ENCODE measurements around the gene PNPLA7. TPM values are rescaled to one million over a fixed set of nuclear protein-coding genes. Genes with fewer than 3 reads are reported as not detected.

The PNPLA7 gene
- total RNA-seq, 1 experiment from 2014 or later: 1.3 TPM

DNA sequence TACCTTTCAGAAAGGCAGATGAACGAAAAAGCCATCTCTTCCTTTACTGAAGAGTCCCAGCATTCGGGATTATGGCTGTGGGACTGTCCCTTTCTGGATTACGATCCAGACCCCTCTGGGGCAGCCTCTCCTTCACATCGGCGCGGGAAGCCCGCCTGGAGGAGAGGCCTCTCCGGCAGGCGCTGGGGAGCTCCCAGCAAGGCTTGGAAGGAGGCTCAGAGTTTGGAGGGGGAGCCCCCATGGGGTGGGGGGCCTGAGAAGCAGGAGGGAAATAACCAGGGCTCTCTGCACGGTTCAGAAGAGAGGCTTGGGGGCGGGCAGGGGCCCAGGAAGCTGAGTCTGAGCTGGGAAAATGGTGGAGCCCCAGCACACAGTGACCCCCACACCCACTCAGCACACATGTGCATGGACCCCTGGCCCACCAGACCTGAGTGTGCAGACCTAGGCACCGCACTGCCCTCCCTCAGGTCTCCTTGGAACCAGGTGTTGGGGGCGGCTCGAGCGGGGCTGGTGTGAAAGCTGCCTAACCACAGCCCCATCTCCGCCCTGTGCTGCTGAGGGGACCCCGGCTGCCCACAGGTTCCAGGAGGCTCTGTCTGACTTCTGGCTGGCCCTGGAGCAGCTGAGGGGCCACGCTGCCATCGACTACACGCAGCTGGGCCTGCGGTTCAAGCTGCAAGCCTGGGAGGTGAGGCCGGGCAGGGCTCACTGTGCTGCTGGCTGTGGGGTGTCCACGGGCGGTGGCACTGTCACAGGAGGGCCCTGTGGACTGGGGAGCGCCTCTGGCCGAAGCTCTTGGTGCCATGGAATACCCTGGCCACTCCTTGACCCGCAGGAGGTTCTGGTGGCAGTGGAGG lies 122.5 kb downstream of the PNPLA7 start:
- H3K27me3 Mint-ChIP-seq (ENCODE audit: low read depth): no peaks in the 10 kb centered on the region; the same call in 1 of the 2 replicates
- TF ChIP-seq ZNF138 (CRISPR knock-in tag; conservative IDR thresholded peaks at IDR 0.05): no peak
- TF ChIP-seq, protein P1, sequence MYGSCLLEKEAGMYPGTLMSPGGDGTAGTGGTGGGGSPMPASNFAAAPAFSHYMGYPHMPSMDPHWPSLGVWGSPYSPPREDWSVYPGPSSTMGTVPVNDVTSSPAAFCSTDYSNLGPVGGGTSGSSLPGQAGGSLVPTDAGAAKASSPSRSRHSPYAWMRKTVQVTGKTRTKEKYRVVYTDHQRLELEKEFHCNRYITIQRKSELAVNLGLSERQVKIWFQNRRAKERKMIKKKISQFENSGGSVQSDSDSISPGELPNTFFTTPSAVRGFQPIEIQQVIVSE (CRISPR knock-in tag; IDR thresholded peaks at IDR 0.05; ENCODE audit: borderline replicate concordance): no peak
- TF ChIP-seq NFE2L1 (CRISPR knock-in tag; IDR thresholded peaks at IDR 0.05): no peak
- no peak for TF ChIP-seq ZBTB21 (CRISPR knock-in tag; IDR thresholded peaks at IDR 0.05; ENCODE audit: borderline replicate concordance)
- TF ChIP-seq ZNF416 (CRISPR knock-in tag; IDR thresholded peaks at IDR 0.05): no peak
- TF ChIP-seq, protein P2, sequence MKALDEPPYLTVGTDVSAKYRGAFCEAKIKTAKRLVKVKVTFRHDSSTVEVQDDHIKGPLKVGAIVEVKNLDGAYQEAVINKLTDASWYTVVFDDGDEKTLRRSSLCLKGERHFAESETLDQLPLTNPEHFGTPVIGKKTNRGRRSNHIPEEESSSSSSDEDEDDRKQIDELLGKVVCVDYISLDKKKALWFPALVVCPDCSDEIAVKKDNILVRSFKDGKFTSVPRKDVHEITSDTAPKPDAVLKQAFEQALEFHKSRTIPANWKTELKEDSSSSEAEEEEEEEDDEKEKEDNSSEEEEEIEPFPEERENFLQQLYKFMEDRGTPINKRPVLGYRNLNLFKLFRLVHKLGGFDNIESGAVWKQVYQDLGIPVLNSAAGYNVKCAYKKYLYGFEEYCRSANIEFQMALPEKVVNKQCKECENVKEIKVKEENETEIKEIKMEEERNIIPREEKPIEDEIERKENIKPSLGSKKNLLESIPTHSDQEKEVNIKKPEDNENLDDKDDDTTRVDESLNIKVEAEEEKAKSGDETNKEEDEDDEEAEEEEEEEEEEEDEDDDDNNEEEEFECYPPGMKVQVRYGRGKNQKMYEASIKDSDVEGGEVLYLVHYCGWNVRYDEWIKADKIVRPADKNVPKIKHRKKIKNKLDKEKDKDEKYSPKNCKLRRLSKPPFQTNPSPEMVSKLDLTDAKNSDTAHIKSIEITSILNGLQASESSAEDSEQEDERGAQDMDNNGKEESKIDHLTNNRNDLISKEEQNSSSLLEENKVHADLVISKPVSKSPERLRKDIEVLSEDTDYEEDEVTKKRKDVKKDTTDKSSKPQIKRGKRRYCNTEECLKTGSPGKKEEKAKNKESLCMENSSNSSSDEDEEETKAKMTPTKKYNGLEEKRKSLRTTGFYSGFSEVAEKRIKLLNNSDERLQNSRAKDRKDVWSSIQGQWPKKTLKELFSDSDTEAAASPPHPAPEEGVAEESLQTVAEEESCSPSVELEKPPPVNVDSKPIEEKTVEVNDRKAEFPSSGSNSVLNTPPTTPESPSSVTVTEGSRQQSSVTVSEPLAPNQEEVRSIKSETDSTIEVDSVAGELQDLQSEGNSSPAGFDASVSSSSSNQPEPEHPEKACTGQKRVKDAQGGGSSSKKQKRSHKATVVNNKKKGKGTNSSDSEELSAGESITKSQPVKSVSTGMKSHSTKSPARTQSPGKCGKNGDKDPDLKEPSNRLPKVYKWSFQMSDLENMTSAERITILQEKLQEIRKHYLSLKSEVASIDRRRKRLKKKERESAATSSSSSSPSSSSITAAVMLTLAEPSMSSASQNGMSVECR (CRISPR knock-in tag; IDR thresholded peaks at IDR 0.05; ENCODE audit: borderline replicate concordance): no peak
- no peak for TF ChIP-seq ELF4 (CRISPR knock-in tag; IDR thresholded peaks at IDR 0.05; ENCODE audit: low read depth)
- TF ChIP-seq, protein P3, sequence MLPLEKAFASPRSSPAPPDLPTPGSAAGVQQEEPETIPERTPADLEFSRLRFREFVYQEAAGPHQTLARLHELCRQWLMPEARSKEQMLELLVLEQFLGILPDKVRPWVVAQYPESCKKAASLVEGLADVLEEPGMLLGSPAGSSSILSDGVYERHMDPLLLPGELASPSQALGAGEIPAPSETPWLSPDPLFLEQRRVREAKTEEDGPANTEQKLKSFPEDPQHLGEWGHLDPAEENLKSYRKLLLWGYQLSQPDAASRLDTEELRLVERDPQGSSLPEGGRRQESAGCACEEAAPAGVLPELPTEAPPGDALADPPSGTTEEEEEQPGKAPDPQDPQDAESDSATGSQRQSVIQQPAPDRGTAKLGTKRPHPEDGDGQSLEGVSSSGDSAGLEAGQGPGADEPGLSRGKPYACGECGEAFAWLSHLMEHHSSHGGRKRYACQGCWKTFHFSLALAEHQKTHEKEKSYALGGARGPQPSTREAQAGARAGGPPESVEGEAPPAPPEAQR (CRISPR knock-in tag; IDR thresholded peaks at IDR 0.05): no peak
- no peak for TF ChIP-seq ZNF263 (CRISPR knock-in tag; IDR thresholded peaks at IDR 0.05; ENCODE audit: low read depth)
- TF ChIP-seq, protein P4, sequence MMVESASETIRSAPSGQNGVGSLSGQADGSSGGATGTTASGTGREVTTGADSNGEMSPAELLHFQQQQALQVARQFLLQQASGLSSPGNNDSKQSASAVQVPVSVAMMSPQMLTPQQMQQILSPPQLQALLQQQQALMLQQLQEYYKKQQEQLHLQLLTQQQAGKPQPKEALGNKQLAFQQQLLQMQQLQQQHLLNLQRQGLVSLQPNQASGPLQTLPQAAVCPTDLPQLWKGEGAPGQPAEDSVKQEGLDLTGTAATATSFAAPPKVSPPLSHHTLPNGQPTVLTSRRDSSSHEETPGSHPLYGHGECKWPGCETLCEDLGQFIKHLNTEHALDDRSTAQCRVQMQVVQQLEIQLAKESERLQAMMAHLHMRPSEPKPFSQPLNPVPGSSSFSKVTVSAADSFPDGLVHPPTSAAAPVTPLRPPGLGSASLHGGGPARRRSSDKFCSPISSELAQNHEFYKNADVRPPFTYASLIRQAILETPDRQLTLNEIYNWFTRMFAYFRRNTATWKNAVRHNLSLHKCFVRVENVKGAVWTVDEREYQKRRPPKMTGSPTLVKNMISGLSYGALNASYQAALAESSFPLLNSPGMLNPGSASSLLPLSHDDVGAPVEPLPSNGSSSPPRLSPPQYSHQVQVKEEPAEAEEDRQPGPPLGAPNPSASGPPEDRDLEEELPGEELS (CRISPR knock-in tag; IDR thresholded peaks at IDR 0.05): no peak
- TF ChIP-seq, protein P5, sequence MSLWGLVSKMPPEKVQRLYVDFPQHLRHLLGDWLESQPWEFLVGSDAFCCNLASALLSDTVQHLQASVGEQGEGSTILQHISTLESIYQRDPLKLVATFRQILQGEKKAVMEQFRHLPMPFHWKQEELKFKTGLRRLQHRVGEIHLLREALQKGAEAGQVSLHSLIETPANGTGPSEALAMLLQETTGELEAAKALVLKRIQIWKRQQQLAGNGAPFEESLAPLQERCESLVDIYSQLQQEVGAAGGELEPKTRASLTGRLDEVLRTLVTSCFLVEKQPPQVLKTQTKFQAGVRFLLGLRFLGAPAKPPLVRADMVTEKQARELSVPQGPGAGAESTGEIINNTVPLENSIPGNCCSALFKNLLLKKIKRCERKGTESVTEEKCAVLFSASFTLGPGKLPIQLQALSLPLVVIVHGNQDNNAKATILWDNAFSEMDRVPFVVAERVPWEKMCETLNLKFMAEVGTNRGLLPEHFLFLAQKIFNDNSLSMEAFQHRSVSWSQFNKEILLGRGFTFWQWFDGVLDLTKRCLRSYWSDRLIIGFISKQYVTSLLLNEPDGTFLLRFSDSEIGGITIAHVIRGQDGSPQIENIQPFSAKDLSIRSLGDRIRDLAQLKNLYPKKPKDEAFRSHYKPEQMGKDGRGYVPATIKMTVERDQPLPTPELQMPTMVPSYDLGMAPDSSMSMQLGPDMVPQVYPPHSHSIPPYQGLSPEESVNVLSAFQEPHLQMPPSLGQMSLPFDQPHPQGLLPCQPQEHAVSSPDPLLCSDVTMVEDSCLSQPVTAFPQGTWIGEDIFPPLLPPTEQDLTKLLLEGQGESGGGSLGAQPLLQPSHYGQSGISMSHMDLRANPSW (CRISPR knock-in tag; conservative IDR thresholded peaks at IDR 0.05; ENCODE audit: low read depth): no peak
- no peak for TF ChIP-seq ZNF219 (CRISPR knock-in tag; IDR thresholded peaks at IDR 0.05; ENCODE audit: borderline replicate concordance)
- TF ChIP-seq NR1H2 (CRISPR knock-in tag; IDR thresholded peaks at IDR 0.05): no peak
- TF ChIP-seq, protein P6, sequence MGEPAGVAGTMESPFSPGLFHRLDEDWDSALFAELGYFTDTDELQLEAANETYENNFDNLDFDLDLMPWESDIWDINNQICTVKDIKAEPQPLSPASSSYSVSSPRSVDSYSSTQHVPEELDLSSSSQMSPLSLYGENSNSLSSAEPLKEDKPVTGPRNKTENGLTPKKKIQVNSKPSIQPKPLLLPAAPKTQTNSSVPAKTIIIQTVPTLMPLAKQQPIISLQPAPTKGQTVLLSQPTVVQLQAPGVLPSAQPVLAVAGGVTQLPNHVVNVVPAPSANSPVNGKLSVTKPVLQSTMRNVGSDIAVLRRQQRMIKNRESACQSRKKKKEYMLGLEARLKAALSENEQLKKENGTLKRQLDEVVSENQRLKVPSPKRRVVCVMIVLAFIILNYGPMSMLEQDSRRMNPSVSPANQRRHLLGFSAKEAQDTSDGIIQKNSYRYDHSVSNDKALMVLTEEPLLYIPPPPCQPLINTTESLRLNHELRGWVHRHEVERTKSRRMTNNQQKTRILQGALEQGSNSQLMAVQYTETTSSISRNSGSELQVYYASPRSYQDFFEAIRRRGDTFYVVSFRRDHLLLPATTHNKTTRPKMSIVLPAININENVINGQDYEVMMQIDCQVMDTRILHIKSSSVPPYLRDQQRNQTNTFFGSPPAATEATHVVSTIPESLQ (CRISPR knock-in tag; IDR thresholded peaks at IDR 0.05): no peak
- TF ChIP-seq SP1 (CRISPR knock-in tag; conservative IDR thresholded peaks at IDR 0.05): no peak
- TF ChIP-seq, protein P7, sequence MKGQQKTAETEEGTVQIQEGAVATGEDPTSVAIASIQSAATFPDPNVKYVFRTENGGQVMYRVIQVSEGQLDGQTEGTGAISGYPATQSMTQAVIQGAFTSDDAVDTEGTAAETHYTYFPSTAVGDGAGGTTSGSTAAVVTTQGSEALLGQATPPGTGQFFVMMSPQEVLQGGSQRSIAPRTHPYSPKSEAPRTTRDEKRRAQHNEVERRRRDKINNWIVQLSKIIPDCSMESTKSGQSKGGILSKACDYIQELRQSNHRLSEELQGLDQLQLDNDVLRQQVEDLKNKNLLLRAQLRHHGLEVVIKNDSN (CRISPR knock-in tag; IDR thresholded peaks at IDR 0.05): no peak
- POLR2A ChIA-PET: no interaction called here
- DNase-seq (ENCODE audit: low spot score) (no peak), ATAC-seq (no peak)
- H3K4me3 Mint-ChIP-seq: no peak overlapping the region
- no peaks in the 10 kb centered on the region for H3K36me3 Mint-ChIP-seq
- CTCF ChIA-PET: interaction anchor here (1.0 to 1.5 kb wide), 2 partner anchors 17 to 141 kb away, joined by 3 read pairs; no protein-coding TSS in a partner anchor
- H3K9me3 Mint-ChIP-seq: no peaks in the 10 kb centered on the region
- no peaks in the 10 kb centered on the region for H3K4me1 Mint-ChIP-seq
- no peak overlapping the region for H3K27ac Mint-ChIP-seq
